ENCODE results near the gene MVB12B.

GRCh38 chr9:126303488-126303887 is 23.1 kb upstream of the MVB12B start:
- TF ChIP-seq CTCF (IDR thresholded peaks at IDR 0.05) (no peak), POLR2AphosphoS5 (IDR thresholded peaks at IDR 0.05; ENCODE audit: low read depth, low read length) (no peak), TCF7L2 (IDR thresholded peaks at IDR 0.05; ENCODE audit: low read depth, low read length) (no peak)
